Stomach (tissue), 9 donors: ENCODE data around the gene RPL15. TPM values are rescaled to one million over a fixed set of nuclear protein-coding genes. Genes with fewer than 3 reads are reported as not detected.

Source experiments
- DNase-seq, 2 donors: peaks; one replicate each; pipeline versions ENCODE4 v3.0.0 to v3.0.0-alpha.2; 2013 to 2019
- H3K27ac ChIP-seq, 5 donors: fragments of 200-600 bp in 4 of 5; sonication (generic) in 4 of 5; one replicate each; pipeline ENCODE4 v1.5.1; 2013 to 2019; ENCODE audit warnings: mild to moderate bottlenecking in 1 of 5, moderate library complexity in 1 of 5
- H3K27me3 ChIP-seq, 3 donors: fragments of 200-600 bp; sonication (generic); one replicate each; pipeline ENCODE4 v1.5.1; 2017 to 2019; ENCODE audit warnings: mixed run types in 1 of 3
- H3K36me3 ChIP-seq, 4 donors: fragments of 200-600 bp; sonication (generic); 1 replicate in 3 of 4; 2 replicates in 1 of 4; pipeline ENCODE4 v1.5.1; 2016 to 2019
- H3K4me1 ChIP-seq, 4 donors: fragments of 200-600 bp; sonication (generic); one replicate each; pipeline ENCODE4 v1.5.1; 2016 to 2019
- H3K4me3 ChIP-seq, 4 donors: fragments of 200-600 bp; sonication (generic) in 3 of 4; one replicate each; pipeline ENCODE4 v1.5.1; 2016 to 2019; ENCODE audit warnings: mild to moderate bottlenecking in 1 of 4
- H3K9me3 ChIP-seq, 4 donors: fragments of 200-600 bp; sonication (generic); one replicate each; pipeline ENCODE4 v1.5.1; 2016 to 2019
- CTCF ChIP-seq, 7 experiments: fragments of 450-650 bp in 4 of 7; fragments of 200-600 bp in 3 of 7; sonication (generic) in 3 of 7; IDR thresholded peaks; one replicate each; pipeline ENCODE4 v1.5.1; 2016 to 2019; ENCODE audit warnings: antibody characterized with exemption in 7 of 7, control low read depth in 2 of 7, mild to moderate bottlenecking in 1 of 7
- EP300 ChIP-seq: sonication (generic); formaldehyde crosslinking; IDR thresholded peaks from one replicate; pipeline ENCODE4 v1.6.1; 2017; ENCODE audit warnings: antibody characterized with exemption
- POLR2A ChIP-seq, 4 donors: fragments of 450-650 bp; IDR thresholded peaks; one replicate each; pipeline ENCODE4 v1.6.1; 2016; ENCODE audit warnings: antibody characterized with exemption in 4 of 4, control low read depth in 2 of 4, mild to moderate bottlenecking in 1 of 4, moderate library complexity in 1 of 4
- POLR2AphosphoS5 ChIP-seq, 3 donors: sonication (generic); formaldehyde crosslinking; IDR thresholded peaks; one replicate each; pipeline ENCODE4 v1.6.1; 2016; ENCODE audit warnings: antibody characterized with exemption in 3 of 3
- WGBS, 5 donors: extraction: QIAGEN DNeasy Blood & Tissue Kit in 3 of 5; methylation state at CpG; one replicate each; pipeline versions ENCODE4 v1.1.5 to v1.1.7; 2013 to 2018; 5-methylcytosine and 5-hydroxymethylcytosine counted together
- intact Hi-C: fragments of 100-400 bp; cut with DNase I; formaldehyde crosslinking; loops from one replicate; pipeline ENCODE4 v1.15.1; 2023; ENCODE audit warnings: low total_unique reads
- polyA plus RNA-seq, 3 donors: library from polyadenylated mRNA; stranded (reverse); fragments of 200-250 nt; gene quantifications; one replicate each; pipeline ENCODE4 v1.2.3, GENCODE V29; 2013
- total RNA-seq, 5 donors: library from RNA; depleted of rRNA; stranded (reverse); fragments of >200 nt; gene quantifications; one replicate each; pipeline versions ENCODE4 v1.1.0 to v1.2.3, GENCODE V29; 2014 to 2016
- donor health status: healthy with polysubstance abuse.
- donor health status: Bipolar disorder and iron deficiency.
- donor health status: healthy.

Gene RPL15
- total and polyA plus RNA-seq, 8 donors: 121 to 4,768 (median 2,688) TPM

GRCh38 chr3:23873941-23874340 is 43.0 kb upstream of the RPL15 start:
- intact Hi-C loops: no loop called here
- no peak for TF ChIP-seq EP300
- no peak for TF ChIP-seq CTCF (IDR thresholded peaks at IDR 0.05)
- TF ChIP-seq POLR2AphosphoS5 (IDR thresholded peaks at IDR 0.05): no peak
- TF ChIP-seq POLR2A (IDR thresholded peaks at IDR 0.05): no peak
- Histone ChIP-seq H3K4me1 (peaks cover 0 to 43% (median 17%) of the 10 kb centered on the region in 4 donors), H3K27me3 (no peaks in the 10 kb centered on the region), H3K4me3 (no peak overlapping the region), H3K36me3 (no peaks in the 10 kb centered on the region), H3K27ac (no peak overlapping the region), H3K9me3 (no peaks in the 10 kb centered on the region)
- 67 to 75% (median 74%) methylated on average over 2 of the region's 2 CpGs for WGBS, 5 donors
- no peak for DNase-seq

DNA sequence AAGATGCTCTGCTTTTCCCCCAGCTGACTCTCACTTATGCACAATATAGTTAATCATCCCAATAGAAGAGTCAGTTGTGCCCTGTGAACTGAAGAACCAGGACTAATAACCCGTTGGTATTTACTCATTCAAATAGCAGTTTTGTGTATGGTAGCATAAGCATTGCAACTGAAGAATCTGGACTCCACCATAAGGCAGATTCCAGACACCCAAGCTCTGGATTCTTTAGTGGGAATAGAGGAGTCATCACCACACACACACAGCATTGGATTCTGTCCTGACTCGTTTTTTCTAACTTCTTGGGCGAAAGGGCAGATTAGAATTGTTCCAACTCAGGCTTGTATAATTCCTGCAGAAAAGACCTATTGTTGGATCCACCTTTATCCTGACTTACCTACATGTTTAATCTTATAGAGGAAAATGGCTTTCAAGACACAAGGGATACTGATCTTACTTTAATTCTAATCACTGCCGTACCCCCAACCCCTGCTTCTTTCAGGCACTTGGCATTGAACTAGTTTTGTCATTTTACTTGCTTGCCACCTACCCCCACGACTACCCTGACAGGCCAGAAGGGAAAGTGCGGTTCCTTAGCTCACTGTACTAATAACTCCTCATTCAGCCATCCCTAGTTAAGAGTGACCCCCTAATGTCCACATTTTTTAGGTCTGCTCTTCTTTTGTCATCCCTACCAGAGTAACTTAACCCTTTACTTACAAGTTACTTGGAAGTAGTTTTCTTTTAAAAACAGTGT is 42.4 kb upstream of the RPL15 start:
- H3K27me3 ChIP-seq: no peaks in the 10 kb centered on the region
- no peaks in the 10 kb centered on the region for H3K9me3 ChIP-seq
- no peaks in the 10 kb centered on the region for H3K36me3 ChIP-seq
- peaks cover 0 to 41% (median 17%) of the 10 kb centered on the region in 4 donors for H3K4me1 ChIP-seq
- DNase-seq: no peak
- TF ChIP-seq EP300: no peak
- TF ChIP-seq POLR2AphosphoS5 (IDR thresholded peaks at IDR 0.05): no peak
- TF ChIP-seq CTCF (IDR thresholded peaks at IDR 0.05): no peak
- no peak for TF ChIP-seq POLR2A (IDR thresholded peaks at IDR 0.05)
- 64 to 69% (median 66%) methylated on average over 6 of the region's 6 CpGs for WGBS, 5 donors
- H3K27ac ChIP-seq: no peak overlapping the region
- no peak overlapping the region for H3K4me3 ChIP-seq
- intact Hi-C loops: no loop called here

GRCh38 chr3:23875113-23875725 is 41.7 kb upstream of the RPL15 start:
- intact Hi-C loops: no loop called here
- DNase-seq: no peak
- H3K36me3 ChIP-seq: no peaks in the 10 kb centered on the region
- TF ChIP-seq POLR2A (IDR thresholded peaks at IDR 0.05) (no peak), EP300 (no peak), CTCF (IDR thresholded peaks at IDR 0.05) (no peak), POLR2AphosphoS5 (IDR thresholded peaks at IDR 0.05) (no peak)
- 77 to 86% (median 81%) methylated on average over 4 of the region's 4 CpGs for WGBS, 5 donors
- no peaks in the 10 kb centered on the region for H3K9me3 ChIP-seq
- no peaks in the 10 kb centered on the region for H3K27me3 ChIP-seq
- H3K4me1 ChIP-seq: peaks cover under 1 to 42% (median 17%) of the 10 kb centered on the region in 4 donors
- H3K27ac ChIP-seq: no peak overlapping the region
- H3K4me3 ChIP-seq: no peak overlapping the region

- intact Hi-C loops: no loop called here
- no peak overlapping the region for H3K4me3 ChIP-seq
- 83 to 98% (median 94%) methylated on average over 2 of the region's 2 CpGs for WGBS, 5 donors
- H3K9me3 ChIP-seq: no peaks in the 10 kb centered on the region
- no peak for TF ChIP-seq POLR2A (IDR thresholded peaks at IDR 0.05)
- no peak for TF ChIP-seq EP300
- no peak for TF ChIP-seq CTCF (IDR thresholded peaks at IDR 0.05)
- TF ChIP-seq POLR2AphosphoS5 (IDR thresholded peaks at IDR 0.05): no peak
- no peak for DNase-seq
- H3K4me1 ChIP-seq: peaks cover 7 to 53% (median 27%) of the 10 kb centered on the region in 4 donors
- no peak overlapping the region for H3K27ac ChIP-seq
- no peaks in the 10 kb centered on the region for H3K27me3 ChIP-seq
- peaks cover 0 to 5% (median 2%) of the 10 kb centered on the region in 4 donors for H3K36me3 ChIP-seq
Observed at GRCh38 chr3:23876923-23877322, 40.0 kb upstream of the RPL15 start.
